Activated naive CD4-positive, alpha-beta T cell treated with anti-CD3 and anti-CD28 coated beads for 36 hours (primary cell): ENCODE results near the gene STMN3. TPM values are rescaled to one million over a fixed set of nuclear protein-coding genes. Genes with fewer than 3 reads are reported as not detected.

Experiments
- total RNA-seq, 2 experiments: library from RNA; stranded (reverse); gene quantifications; one replicate each; pipeline ENCODE4 v1.2.3, GENCODE V29; 2021

Gene STMN3
- total RNA-seq, 2 experiments from 2014 or later, result 6.7 to 7.3 TPM

Other genes with a start within 250 kb of the STMN3 start
- gene KCNQ2, start 180.8 kb downstream of the STMN3 start, total RNA-seq, result not detected
- under 1 TPM in 1 of 2 experiments, not detected in 1; 0.12 TPM for gene EEF1A2, start 154.3 kb downstream of the STMN3 start, total RNA-seq
- gene PPDPF, start 132.7 kb downstream of the STMN3 start, total RNA-seq, result 100 to 1,000 TPM; 189 to 194 TPM
- gene PTK6, start 116.0 kb downstream of the STMN3 start, total RNA-seq, result under 1 TPM; 0.35 to 0.38 TPM
- not detected for gene SRMS, start 105.7 kb downstream of the STMN3 start, total RNA-seq
- gene FNDC11, start 99.3 kb downstream of the STMN3 start, total RNA-seq, result under 1 TPM in 1 of 2 experiments, not detected in 1; 0.10 TPM
- 10 to 100 TPM; 20.0 to 20.4 TPM for gene HELZ2, start 79.2 kb downstream of the STMN3 start, total RNA-seq
- gene GMEB2, start 26.3 kb downstream of the STMN3 start, total RNA-seq, result 10 to 100 TPM; 16.7 to 18.0 TPM
- gene RTEL1, start 4.9 kb upstream of the STMN3 start, total RNA-seq, result 10 to 100 TPM; 33.6 to 34.8 TPM
- not detected for gene TNFRSF6B, start 43.2 kb upstream of the STMN3 start, total RNA-seq
- gene ARFRP1, start 54.6 kb upstream of the STMN3 start, total RNA-seq, result 10 to 100 TPM; 45.6 to 49.2 TPM
- gene ZGPAT, start 54.6 kb upstream of the STMN3 start, total RNA-seq, result 10 to 100 TPM; 15.3 to 18.0 TPM
- gene LIME1, start 83.2 kb upstream of the STMN3 start, total RNA-seq, result 1 to 10 TPM; 3.1 to 4.1 TPM
- 10 to 100 TPM; 22.4 to 24.8 TPM for gene SLC2A4RG, start 86.4 kb upstream of the STMN3 start, total RNA-seq
- gene ZBTB46, start 177.8 kb upstream of the STMN3 start, total RNA-seq, result under 1 TPM; 0.17 to 0.20 TPM
- gene ABHD16B, start 208.1 kb upstream of the STMN3 start, total RNA-seq, result not detected
- 10 to 100 TPM; 38.2 to 38.9 TPM for gene TPD52L2, start 211.8 kb upstream of the STMN3 start, total RNA-seq
- gene DNAJC5, start 241.7 kb upstream of the STMN3 start, total RNA-seq, result 10 to 100 TPM; 19.4 to 19.5 TPM